ENCODE measurements around the gene CXADR.
"Not testable (repeated sequence)": the region's sequence is repeated elsewhere in the genome, so short reads cannot be mapped to it uniquely, and the experiment has no call there.

Gene CXADR

GRCh38 chr21:17512253-17513213, at the start of gene CXADR:
CXADR (plus strand) TSS chr21:17513043; CDS start chr21:17513130, 87 bp downstream.
- DNase-seq: peak; percentile 85 to 96

- DNase-seq: no peak
These were observed 46.7 kb upstream of the CXADR start for GRCh38 chr21:17466166-17466565.

GRCh38 chr21:17467392-17467791, 45.5 kb upstream of the CXADR start:
- no peak for DNase-seq

GRCh38 chr21:17467829-17468228, 45.0 kb upstream of the CXADR start:
- no peak for DNase-seq

- DNase-seq: no peak
These were observed 44.1 kb upstream of the CXADR start for GRCh38 chr21:17468698-17469097.

- no peak for DNase-seq
These were observed 43.1 kb upstream of the CXADR start for GRCh38 chr21:17469727-17470126.

GRCh38 chr21:17472182-17472581, 40.7 kb upstream of the CXADR start:
- no peak for DNase-seq

- no peak for DNase-seq
These were observed 40.1 kb upstream of the CXADR start for GRCh38 chr21:17472592-17473271.

GRCh38 chr21:17476006-17476405, 36.8 kb upstream of the CXADR start:
- DNase-seq: no peak

- not testable (repeated sequence) for DNase-seq
These were observed 34.7 kb upstream of the CXADR start for GRCh38 chr21:17478156-17478555.

GRCh38 chr21:17479606-17480005, 33.2 kb upstream of the CXADR start:
- no peak for DNase-seq

- DNase-seq: no peak
These were observed 29.9 kb upstream of the CXADR start for GRCh38 chr21:17482928-17483327.

GRCh38 chr21:17488620-17489019, 24.2 kb upstream of the CXADR start:
- no peak for DNase-seq

- DNase-seq: peak in 1 of 2 experiments; percentile 51
These were observed 23.3 kb upstream of the CXADR start for GRCh38 chr21:17489565-17489964.

GRCh38 chr21:17491716-17492414, 21.0 kb upstream of the CXADR start:
- peak in 1 of 2 experiments; percentile 23 for DNase-seq

GRCh38 chr21:17492415-17493168, 20.3 kb upstream of the CXADR start:
- DNase-seq: no peak

- DNase-seq: no peak
These were observed 18.8 kb upstream of the CXADR start for GRCh38 chr21:17494051-17494450.

- peak; percentile 88 to 94 for DNase-seq
These were observed 17.2 kb upstream of the CXADR start for GRCh38 chr21:17495680-17496079.

GRCh38 chr21:17497316-17497715, 15.5 kb upstream of the CXADR start:
- DNase-seq: no peak

- peak in 1 of 2 experiments; percentile 43 for DNase-seq
These were observed 14.3 kb upstream of the CXADR start for GRCh38 chr21:17498586-17498985.

- DNase-seq: no peak
These were observed 11.5 kb upstream of the CXADR start for GRCh38 chr21:17501107-17502006.
